Measurements from ENCODE around the gene RNF114.
A peak's percentile ranks its signal among the peaks of the same experiment; 100 is the strongest.
"Not testable (repeated sequence)": the region's sequence is repeated elsewhere in the genome, so short reads cannot be mapped to it uniquely, and the experiment has no call there.

Gene RNF114

GRCh38 chr20:49969946-49970345, 33.7 kb downstream of the RNF114 start:
- H3K4me3 ChIP-seq (ENCODE audit: low read depth, low read length) = no peak overlapping the region
- no peak for DNase-seq (ENCODE audit: low read depth)
- TF ChIP-seq, protein P1, sequence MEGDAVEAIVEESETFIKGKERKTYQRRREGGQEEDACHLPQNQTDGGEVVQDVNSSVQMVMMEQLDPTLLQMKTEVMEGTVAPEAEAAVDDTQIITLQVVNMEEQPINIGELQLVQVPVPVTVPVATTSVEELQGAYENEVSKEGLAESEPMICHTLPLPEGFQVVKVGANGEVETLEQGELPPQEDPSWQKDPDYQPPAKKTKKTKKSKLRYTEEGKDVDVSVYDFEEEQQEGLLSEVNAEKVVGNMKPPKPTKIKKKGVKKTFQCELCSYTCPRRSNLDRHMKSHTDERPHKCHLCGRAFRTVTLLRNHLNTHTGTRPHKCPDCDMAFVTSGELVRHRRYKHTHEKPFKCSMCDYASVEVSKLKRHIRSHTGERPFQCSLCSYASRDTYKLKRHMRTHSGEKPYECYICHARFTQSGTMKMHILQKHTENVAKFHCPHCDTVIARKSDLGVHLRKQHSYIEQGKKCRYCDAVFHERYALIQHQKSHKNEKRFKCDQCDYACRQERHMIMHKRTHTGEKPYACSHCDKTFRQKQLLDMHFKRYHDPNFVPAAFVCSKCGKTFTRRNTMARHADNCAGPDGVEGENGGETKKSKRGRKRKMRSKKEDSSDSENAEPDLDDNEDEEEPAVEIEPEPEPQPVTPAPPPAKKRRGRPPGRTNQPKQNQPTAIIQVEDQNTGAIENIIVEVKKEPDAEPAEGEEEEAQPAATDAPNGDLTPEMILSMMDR (conservative IDR thresholded peaks at IDR 0.05; ENCODE audit: low read depth, low read length) = no peak

DNA sequence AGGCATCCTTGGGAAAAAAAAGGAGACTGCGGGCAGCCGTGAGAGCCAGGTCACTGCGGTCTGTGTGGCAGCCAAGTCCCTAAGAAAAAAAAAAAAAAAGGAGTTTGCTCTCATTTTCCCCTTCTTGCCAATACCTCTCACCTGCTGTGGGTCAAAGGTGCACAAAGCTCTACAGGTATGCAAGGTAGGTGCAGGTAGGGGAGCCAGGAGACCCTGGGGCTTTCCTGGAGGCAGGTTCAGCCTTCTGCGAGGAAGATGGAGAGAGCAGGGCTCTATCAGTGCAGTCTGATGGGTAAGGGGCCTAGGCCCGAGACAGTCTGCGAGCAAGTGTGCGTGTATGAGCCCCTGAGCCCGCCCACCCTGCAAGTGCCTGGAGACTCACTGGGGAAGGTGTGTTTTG, 34.3 kb downstream of the RNF114 start:
- TF ChIP-seq, protein P1 (conservative IDR thresholded peaks at IDR 0.05; ENCODE audit: low read depth, low read length) = no peak
- H3K4me3 ChIP-seq (ENCODE audit: low read depth, low read length) = no peak overlapping the region
- no peak for DNase-seq (ENCODE audit: low read depth)

DNA sequence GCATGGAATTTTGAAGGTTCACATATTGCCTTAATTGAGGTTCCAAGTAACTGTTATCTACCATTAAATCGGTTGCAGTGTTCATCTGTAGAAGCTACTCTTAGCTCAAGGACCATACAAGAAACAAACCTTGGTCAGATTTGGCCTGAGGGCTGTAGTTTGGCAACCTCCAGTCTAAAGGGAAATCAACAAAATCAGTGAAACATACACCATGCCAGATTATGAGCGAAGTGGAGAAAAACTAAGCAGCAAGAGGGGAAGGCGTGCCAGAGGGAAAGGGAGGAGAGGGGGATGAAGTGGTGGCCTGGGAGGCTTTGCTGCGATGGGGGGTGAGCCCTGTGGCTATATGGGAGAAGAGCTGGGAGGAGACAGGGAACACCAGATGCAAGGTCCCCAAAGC, 37.8 kb downstream of the RNF114 start:
- DNase-seq (ENCODE audit: low read depth) = no peak
- no peak overlapping the region for H3K4me3 ChIP-seq (ENCODE audit: low read depth, low read length)
- TF ChIP-seq, protein P1 (conservative IDR thresholded peaks at IDR 0.05; ENCODE audit: low read depth, low read length) = no peak

- no peak overlapping the region for H3K4me3 ChIP-seq (ENCODE audit: low read depth, low read length)
- DNase-seq (ENCODE audit: low read depth) = no peak
- TF ChIP-seq, protein P1 (conservative IDR thresholded peaks at IDR 0.05; ENCODE audit: low read depth, low read length) = no peak
Measured at GRCh38 chr20:49976542-49976941, 40.3 kb downstream of the RNF114 start.

DNA sequence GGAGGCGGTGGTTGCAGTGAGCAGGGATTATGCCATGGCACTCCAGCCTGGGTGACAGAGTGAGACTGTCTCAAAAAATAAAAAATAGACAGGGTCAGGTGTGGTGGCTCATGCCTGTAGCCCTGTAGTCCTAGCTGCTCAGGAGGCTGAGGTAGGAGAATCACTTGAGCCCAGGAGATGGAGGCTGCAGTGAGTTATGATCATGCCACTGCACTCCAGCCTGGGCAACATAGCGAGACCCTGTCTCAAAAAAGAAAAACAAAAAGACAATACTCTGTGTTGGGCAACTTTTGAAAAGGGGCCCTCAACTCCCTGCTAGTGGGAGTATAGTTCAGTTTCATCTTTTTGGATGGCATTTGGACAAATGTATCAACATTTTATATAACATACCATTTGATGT, 41.5 kb downstream of the RNF114 start:
- not testable (repeated sequence) for H3K4me3 ChIP-seq (ENCODE audit: low read depth, low read length); DNase-seq (ENCODE audit: low read depth)

- no peak overlapping the region for H3K4me3 ChIP-seq (ENCODE audit: low read depth, low read length)
- TF ChIP-seq, protein P1 (conservative IDR thresholded peaks at IDR 0.05; ENCODE audit: low read depth, low read length) = no peak
- DNase-seq (ENCODE audit: low read depth) = no peak
Measured at GRCh38 chr20:49978685-49979029, 42.5 kb downstream of the RNF114 start.

GRCh38 chr20:49979030-49979832, 43.0 kb downstream of the RNF114 start:
- TF ChIP-seq, protein P1 (conservative IDR thresholded peaks at IDR 0.05; ENCODE audit: low read depth, low read length) = peak; percentile 81

More at GRCh38 chr20:49979030-49979832, 43.0 kb downstream of the RNF114 start:
- DNase-seq (ENCODE audit: low read depth) = no peak
- peak overlapping the region; percentile 51 for H3K4me3 ChIP-seq (ENCODE audit: low read depth, low read length)

Data from choroid plexus epithelial cell (primary cell).